OCI-LY7 (cell line): ENCODE measurements around the gene RMI1.

Source experiments
- EZH2phosphoT487 ChIP-seq: fragments of 200-600 bp; sonication (generic); IDR thresholded peaks from 2 replicates; pipeline ENCODE4 v1.6.1; 2018; ENCODE audit warnings: low read depth, borderline replicate concordance, mild to moderate bottlenecking, mixed run types, antibody characterized with exemption, low read length, moderate library complexity, mixed read lengths
- TF ChIP-seq, protein P1 (sequence below): fragments of 200-600 bp; sonication (generic); conservative IDR thresholded peaks from 2 replicates; pipeline ENCODE4 v1.5.1; 2014; ENCODE audit warnings: mild to moderate bottlenecking, antibody characterized with exemption, low read length, moderate library complexity, mixed read lengths

DNA sequence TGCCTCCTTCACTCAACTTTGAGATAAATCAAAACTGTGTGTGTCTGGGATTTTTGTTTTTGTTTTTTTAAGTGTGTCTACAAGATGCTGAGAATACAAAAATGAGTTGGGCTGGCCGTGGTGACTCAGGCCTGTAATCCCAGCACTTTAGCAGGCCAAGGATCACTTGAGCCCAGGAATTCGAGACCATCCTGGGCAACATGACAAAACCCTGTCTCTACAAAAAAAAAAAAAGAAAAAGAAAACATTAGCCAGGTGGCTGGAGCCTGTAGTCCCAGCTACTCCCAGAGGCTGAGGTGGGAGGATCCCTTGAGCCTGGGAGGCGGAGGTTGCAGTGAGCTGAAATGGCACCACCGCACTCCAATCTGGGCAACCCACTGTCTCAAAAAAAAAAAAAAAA, 21.5 kb upstream of the RMI1 start:
- TF ChIP-seq, protein P1, sequence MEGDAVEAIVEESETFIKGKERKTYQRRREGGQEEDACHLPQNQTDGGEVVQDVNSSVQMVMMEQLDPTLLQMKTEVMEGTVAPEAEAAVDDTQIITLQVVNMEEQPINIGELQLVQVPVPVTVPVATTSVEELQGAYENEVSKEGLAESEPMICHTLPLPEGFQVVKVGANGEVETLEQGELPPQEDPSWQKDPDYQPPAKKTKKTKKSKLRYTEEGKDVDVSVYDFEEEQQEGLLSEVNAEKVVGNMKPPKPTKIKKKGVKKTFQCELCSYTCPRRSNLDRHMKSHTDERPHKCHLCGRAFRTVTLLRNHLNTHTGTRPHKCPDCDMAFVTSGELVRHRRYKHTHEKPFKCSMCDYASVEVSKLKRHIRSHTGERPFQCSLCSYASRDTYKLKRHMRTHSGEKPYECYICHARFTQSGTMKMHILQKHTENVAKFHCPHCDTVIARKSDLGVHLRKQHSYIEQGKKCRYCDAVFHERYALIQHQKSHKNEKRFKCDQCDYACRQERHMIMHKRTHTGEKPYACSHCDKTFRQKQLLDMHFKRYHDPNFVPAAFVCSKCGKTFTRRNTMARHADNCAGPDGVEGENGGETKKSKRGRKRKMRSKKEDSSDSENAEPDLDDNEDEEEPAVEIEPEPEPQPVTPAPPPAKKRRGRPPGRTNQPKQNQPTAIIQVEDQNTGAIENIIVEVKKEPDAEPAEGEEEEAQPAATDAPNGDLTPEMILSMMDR = no peak
- TF ChIP-seq EZH2phosphoT487 = no peak
